NCI-H1105 treated with DMSO at 0.1 percent for 48 hours (cell line): ENCODE data around the gene RPL36.
"Not testable (repeated sequence)": the region's sequence is repeated elsewhere in the genome, so short reads cannot be mapped to it uniquely, and the experiment has no call there.

Source experiments
- DNase-seq: peaks from one replicate; lab custom pipeline; 2025; lab: John Stamatoyannopoulos, UW

RPL36 gene

GRCh38 chr19:5674714-5675113 lies 15.4 kb upstream of the RPL36 start:
- DNase-seq = no peak

- DNase-seq = no peak
Observed at GRCh38 chr19:5676105-5676771, 13.9 kb upstream of the RPL36 start.

- no peak for DNase-seq
Observed at GRCh38 chr19:5676772-5677105, 13.4 kb upstream of the RPL36 start.

- no peak for DNase-seq
Observed at GRCh38 chr19:5677136-5677535, 13.0 kb upstream of the RPL36 start.

GRCh38 chr19:5677580-5677979 lies 12.5 kb upstream of the RPL36 start:
- DNase-seq = no peak

- no peak for DNase-seq
Observed at GRCh38 chr19:5678071-5678718, 11.9 kb upstream of the RPL36 start.

- DNase-seq = no peak
Observed at GRCh38 chr19:5679289-5680083, 10.6 kb upstream of the RPL36 start.

- no peak for DNase-seq
Observed at GRCh38 chr19:5680084-5680436, 10.0 kb upstream of the RPL36 start.

GRCh38 chr19:5680437-5681368 lies 9.4 kb upstream of the RPL36 start, which contains the start of the genes HSD11B1L and MICOS13:
HSD11B1L (plus strand) TSS chr19:5681027; CDS start chr19:5684833, 3,806 bp downstream.
MICOS13 (minus strand) TSS chr19:5680516; CDS start chr19:5680486, 30 bp downstream.
- DNase-seq = peak; percentile 99

- no peak for DNase-seq
Observed at GRCh38 chr19:5681391-5682106, 8.5 kb upstream of the RPL36 start.

GRCh38 chr19:5682107-5682482 lies 8.0 kb upstream of the RPL36 start:
- no peak for DNase-seq

GRCh38 chr19:5683177-5683886 lies 6.8 kb upstream of the RPL36 start:
- no peak for DNase-seq

- no peak for DNase-seq
Observed at GRCh38 chr19:5684694-5685430, 5.2 kb upstream of the RPL36 start.

- no peak for DNase-seq
Observed at GRCh38 chr19:5686326-5686646, 3.8 kb upstream of the RPL36 start.

- DNase-seq = peak; percentile 73
Observed at GRCh38 chr19:5686647-5687359, 3.3 kb upstream of the RPL36 start.

GRCh38 chr19:5687360-5688198 lies 2.5 kb upstream of the RPL36 start:
- no peak for DNase-seq

GRCh38 chr19:5688262-5688881 lies 1.7 kb upstream of the RPL36 start:
- DNase-seq = not testable (repeated sequence)
